HFFc6 (cell line): Measurements from ENCODE around the gene ECD. TPM values are rescaled to one million over a fixed set of nuclear protein-coding genes. Genes with fewer than 3 reads are reported as not detected.

ENCODE experiments used
- DNase-seq: peaks from one replicate; pipeline ENCODE4 v3.0.0-alpha.2; 2018
- H3K27ac Mint-ChIP-seq: 2 replicates; pipeline ENCODE4 v1.8.0; 2020; ENCODE audit warnings: mild to moderate bottlenecking, mixed read lengths
- H3K27me3 Mint-ChIP-seq: 2 replicates; pipeline ENCODE4 v1.8.0; 2021; ENCODE audit warnings: mild to moderate bottlenecking, moderate library complexity, mixed read lengths; ENCODE audit not compliant: insufficient read depth
- H3K36me3 Mint-ChIP-seq: 2 replicates; pipeline ENCODE4 v1.8.0; 2021; ENCODE audit warnings: low read depth, mixed read lengths
- H3K4me1 Mint-ChIP-seq: 2 replicates; pipeline ENCODE4 v1.8.0; 2020; ENCODE audit warnings: low read depth, mixed read lengths
- H3K4me3 Mint-ChIP-seq: 2 replicates; pipeline ENCODE4 v1.8.0; 2020; ENCODE audit warnings: mild to moderate bottlenecking, moderate library complexity, mixed read lengths
- H3K9me3 Mint-ChIP-seq: 2 replicates; pipeline ENCODE4 v1.8.0; 2020; ENCODE audit warnings: mild to moderate bottlenecking, mixed read lengths
- total RNA-seq, 6 experiments: library from RNA; stranded (reverse); fragmentation: NEBNext Ultra II Directional; extraction: Animal tissue kit (Norgen Biotek cat#: 25700); gene quantifications; 2 replicates in 1 of 6; 3 replicates in 5 of 6; pipeline ENCODE4 v1.2.3, GENCODE V29; 2021
- TF ChIP-seq, protein P1 (sequence below): fragments of 200-600 bp; sonication (generic); IDR thresholded peaks from 2 replicates; pipeline ENCODE4 v1.5.0; 2021; ENCODE audit warnings: antibody characterized with exemption, mild to moderate bottlenecking

ECD gene
- total RNA-seq, 6 experiments from 2014 or later = 31.3 to 39.0 (median 33.6) TPM

DNA sequence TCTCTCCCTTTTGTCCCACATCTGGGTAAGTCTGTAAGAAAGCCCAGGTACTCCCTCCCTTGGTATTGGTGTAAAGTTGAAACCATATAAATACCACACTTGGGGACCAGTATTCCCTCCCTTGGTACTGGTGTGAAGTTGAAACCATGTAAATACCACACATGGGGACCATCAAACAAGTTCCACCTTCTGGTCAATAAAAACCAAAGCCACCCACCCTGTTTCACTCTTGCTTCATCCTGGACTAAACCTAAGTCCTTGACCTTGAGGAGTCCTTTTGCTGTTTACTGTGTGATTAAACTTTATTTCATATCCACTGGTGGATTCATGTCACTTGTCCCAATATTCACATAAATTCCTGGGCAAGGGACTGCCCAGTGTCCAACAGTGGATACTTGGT lies 79.5 kb downstream of the ECD start:
- Mint-ChIP-seq H3K27ac (peak overlapping the region; percentile 11; the same call in 1 of the 2 replicates), H3K4me3 (no peak overlapping the region), H3K4me1 (peaks cover 40% of the 10 kb centered on the region)

DNA sequence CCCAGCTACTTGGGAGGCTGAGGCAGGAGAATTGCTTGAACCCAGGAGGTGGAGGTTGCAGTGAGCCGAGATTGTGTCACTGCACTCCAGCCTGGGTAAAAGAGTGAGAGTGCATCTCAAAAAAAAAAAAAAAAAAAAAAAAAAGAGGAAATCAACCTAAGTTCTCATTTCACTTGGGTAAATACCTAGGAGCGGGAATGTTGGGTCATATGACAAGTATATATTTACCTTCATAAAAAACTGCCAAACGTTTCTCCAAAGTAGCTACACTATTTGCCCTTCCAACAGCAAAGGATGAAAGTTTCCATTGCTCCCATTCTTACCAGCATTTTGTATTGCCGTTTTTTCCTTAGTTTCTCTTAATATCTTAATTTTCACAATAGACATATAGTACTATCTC lies 81.0 kb downstream of the ECD start:
- Mint-ChIP-seq H3K4me1 (peaks cover 43% of the 10 kb centered on the region), H3K9me3 (no peaks in the 10 kb centered on the region), H3K27ac (no peak overlapping the region), H3K36me3 (peaks cover 11% of the 10 kb centered on the region), H3K27me3 (no peaks in the 10 kb centered on the region), H3K4me3 (no peak overlapping the region)
- TF ChIP-seq, protein P1, sequence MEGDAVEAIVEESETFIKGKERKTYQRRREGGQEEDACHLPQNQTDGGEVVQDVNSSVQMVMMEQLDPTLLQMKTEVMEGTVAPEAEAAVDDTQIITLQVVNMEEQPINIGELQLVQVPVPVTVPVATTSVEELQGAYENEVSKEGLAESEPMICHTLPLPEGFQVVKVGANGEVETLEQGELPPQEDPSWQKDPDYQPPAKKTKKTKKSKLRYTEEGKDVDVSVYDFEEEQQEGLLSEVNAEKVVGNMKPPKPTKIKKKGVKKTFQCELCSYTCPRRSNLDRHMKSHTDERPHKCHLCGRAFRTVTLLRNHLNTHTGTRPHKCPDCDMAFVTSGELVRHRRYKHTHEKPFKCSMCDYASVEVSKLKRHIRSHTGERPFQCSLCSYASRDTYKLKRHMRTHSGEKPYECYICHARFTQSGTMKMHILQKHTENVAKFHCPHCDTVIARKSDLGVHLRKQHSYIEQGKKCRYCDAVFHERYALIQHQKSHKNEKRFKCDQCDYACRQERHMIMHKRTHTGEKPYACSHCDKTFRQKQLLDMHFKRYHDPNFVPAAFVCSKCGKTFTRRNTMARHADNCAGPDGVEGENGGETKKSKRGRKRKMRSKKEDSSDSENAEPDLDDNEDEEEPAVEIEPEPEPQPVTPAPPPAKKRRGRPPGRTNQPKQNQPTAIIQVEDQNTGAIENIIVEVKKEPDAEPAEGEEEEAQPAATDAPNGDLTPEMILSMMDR = no peak
- no peak for DNase-seq

More for the DNA sequence above, 79.5 kb downstream of the ECD start:
- TF ChIP-seq, protein P1 = no peak
- peaks cover 14% of the 10 kb centered on the region for H3K36me3 Mint-ChIP-seq
- no peak for DNase-seq
- no peaks in the 10 kb centered on the region for H3K27me3 Mint-ChIP-seq
- no peaks in the 10 kb centered on the region for H3K9me3 Mint-ChIP-seq

DNA sequence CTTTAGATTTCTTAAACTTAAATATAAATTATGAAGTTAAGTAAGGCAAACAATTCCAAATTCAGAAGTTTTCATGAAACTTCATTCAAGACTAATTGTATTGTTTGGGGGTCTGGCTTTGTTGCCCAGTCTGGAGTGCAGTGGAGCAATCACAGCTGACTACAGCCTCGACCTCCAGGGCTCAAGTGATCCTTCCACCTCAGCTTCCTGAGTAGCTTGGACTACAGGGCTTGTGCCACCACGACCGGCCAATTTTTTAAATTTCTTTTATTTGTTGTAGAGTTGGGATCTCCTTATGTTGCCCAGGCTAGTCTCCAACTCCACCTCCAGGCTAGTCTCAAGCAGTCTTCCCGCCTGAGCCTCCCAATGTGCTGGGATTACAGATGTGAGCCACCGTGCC lies 83.6 kb downstream of the ECD start:
- H3K9me3 Mint-ChIP-seq = no peaks in the 10 kb centered on the region
- H3K4me3 Mint-ChIP-seq = no peak overlapping the region
- peaks cover 38% of the 10 kb centered on the region for H3K4me1 Mint-ChIP-seq
- H3K36me3 Mint-ChIP-seq = peaks cover 6% of the 10 kb centered on the region
- no peak overlapping the region for H3K27ac Mint-ChIP-seq
- TF ChIP-seq, protein P1 = no peak
- no peak for DNase-seq
- no peaks in the 10 kb centered on the region for H3K27me3 Mint-ChIP-seq

Other genes starting within 250 kb of the ECD start
- gene PLA2G12B, start 213.2 kb downstream of the ECD start, total RNA-seq = not detected
- 100 to 1,000 TPM; 117 to 192 (median 127) TPM for gene P4HA1, start 71.1 kb downstream of the ECD start, total RNA-seq
- gene NUDT13, start 57.6 kb downstream of the ECD start, total RNA-seq = 1 to 10 TPM; 1.3 to 2.3 (median 2.1) TPM
- 10 to 100 TPM; 16.9 to 21.9 (median 19.5) TPM for gene FAM149B1, start 111 bp upstream of the ECD start, total RNA-seq
- 10 to 100 TPM; 18.6 to 30.9 (median 27.1) TPM for gene DNAJC9, start 79.2 kb upstream of the ECD start, total RNA-seq
- gene MRPS16, start 84.6 kb upstream of the ECD start, total RNA-seq = 100 to 1,000 TPM; 100 to 140 (median 116) TPM
- gene CFAP70, start 190.9 kb upstream of the ECD start, total RNA-seq = under 1 TPM; 0.13 to 0.43 (median 0.21) TPM
- gene ANXA7, start 246.1 kb upstream of the ECD start, total RNA-seq = 100 to 1,000 TPM; 125 to 167 (median 134) TPM